Left lung (tissue), 10 donors: Measurements from ENCODE around the gene EPS8. TPM values are rescaled to one million over a fixed set of nuclear protein-coding genes. Genes with fewer than 3 reads are reported as not detected.

Source experiments
- ATAC-seq: fragments of 200-7000 bp; cut with Tn5 transposase; one replicate; pipeline ENCODE4 v1.9.1; 2020; ENCODE audit warnings: moderate library complexity
- DNase-seq, 4 donors: peaks; one replicate each; pipeline ENCODE4 v3.0.0-alpha.2; 2013 to 2020
- H3K27ac ChIP-seq, 2 donors: fragments of 200-600 bp; sonication (generic) in 1 of 2; one replicate each; pipeline versions ENCODE4 v1.5.0 to v1.8.0; 2020 to 2021
- H3K27me3 ChIP-seq, 2 donors: fragments of 200-600 bp; sonication (generic) in 1 of 2; one replicate each; pipeline versions ENCODE4 v1.5.0 to v1.8.0; 2020 to 2021
- H3K36me3 ChIP-seq, 2 donors: fragments of 200-600 bp; sonication (generic) in 1 of 2; one replicate each; pipeline versions ENCODE4 v1.5.0 to v1.8.0; 2020 to 2021
- H3K4me1 ChIP-seq, 2 donors: fragments of 200-600 bp; one replicate each; pipeline ENCODE4 v1.8.0; 2021
- H3K4me3 ChIP-seq, 2 donors: fragments of 200-600 bp; sonication (generic) in 1 of 2; one replicate each; pipeline versions ENCODE4 v1.5.0 to v1.8.0; 2020 to 2021; ENCODE audit warnings: mild to moderate bottlenecking in 1 of 2
- H3K9me3 ChIP-seq, 2 donors: fragments of 200-600 bp; sonication (generic) in 1 of 2; one replicate each; pipeline versions ENCODE4 v1.5.0 to v1.8.0; 2020 to 2021
- CTCF ChIP-seq, 2 donors: fragments of 200-600 bp; sonication (generic) in 1 of 2; IDR thresholded peaks; one replicate each; pipeline versions ENCODE4 v1.5.0 to v1.8.0; 2021; ENCODE audit warnings: antibody characterized with exemption in 2 of 2
- intact Hi-C, 2 donors: fragments of 100-400 bp; cut with DNase I; formaldehyde crosslinking; loops; one replicate each; pipeline versions ENCODE4 v1.11.2 to v1.14.2; 2022
- polyA plus RNA-seq, 6 donors: library from polyadenylated mRNA; unstranded; fragments of 120-200 nt; gene quantifications; one replicate each; pipeline ENCODE4 v1.2.1, GENCODE V29; 2013; ENCODE audit not compliant: insufficient read length in 6 of 6
- total RNA-seq, 2 donors: library from RNA; stranded (reverse); fragmentation: NEBNext Ultra II Directional; extraction: Animal tissue kit (Norgen Biotek cat#: 25700); gene quantifications; one replicate each; pipeline ENCODE4 v1.2.1, GENCODE V29; 2021
- donor health status: DM: no; HTN: yes; CAD: no.
- donor health status: DM: no; HTN: no; CAD: no.

Gene EPS8
- total and polyA plus RNA-seq, 8 donors: 29.0 to 64.8 (median 42.6) TPM

- H3K4me3 ChIP-seq: no peak overlapping the region
- TF ChIP-seq CTCF (IDR thresholded peaks at IDR 0.05): no peak
- intact Hi-C loops: no loop called here
- DNase-seq: no peak
- H3K36me3 ChIP-seq: no peaks in the 10 kb centered on the region
- no peak overlapping the region for H3K27ac ChIP-seq
- no peaks in the 10 kb centered on the region for H3K9me3 ChIP-seq
- no peaks in the 10 kb centered on the region for H3K27me3 ChIP-seq
- peaks cover 4 to 5% of the 10 kb centered on the region in 2 donors for H3K4me1 ChIP-seq
- ATAC-seq: no peak
Measured at GRCh38 chr12:15708396-15709076, 80.7 kb downstream of the EPS8 start.

GRCh38 chr12:15707516-15708199, 81.5 kb downstream of the EPS8 start:
- Histone ChIP-seq H3K4me3 (no peak overlapping the region), H3K36me3 (no peaks in the 10 kb centered on the region), H3K27me3 (no peaks in the 10 kb centered on the region), H3K9me3 (no peaks in the 10 kb centered on the region), H3K4me1 (peaks cover under 1 to 4% of the 10 kb centered on the region in 2 donors), H3K27ac (no peak overlapping the region)
- intact Hi-C loops: no loop called here
- no peak for TF ChIP-seq CTCF (IDR thresholded peaks at IDR 0.05)
- no peak for DNase-seq
- no peak for ATAC-seq

GRCh38 chr12:15706010-15706676, 83.0 kb downstream of the EPS8 start:
- Histone ChIP-seq H3K4me1 (peaks cover 14 to 15% of the 10 kb centered on the region in 2 donors), H3K9me3 (no peaks in the 10 kb centered on the region), H3K27ac (no peak overlapping the region), H3K36me3 (no peaks in the 10 kb centered on the region), H3K27me3 (no peaks in the 10 kb centered on the region), H3K4me3 (no peak overlapping the region)
- ATAC-seq: peak; percentile 50
- no peak for TF ChIP-seq CTCF (IDR thresholded peaks at IDR 0.05)
- peak in 2 of 4 donors; percentile 37 to 41 for DNase-seq
- intact Hi-C loops: no loop called here

GRCh38 chr12:15705606-15706005, 83.6 kb downstream of the EPS8 start:
- ATAC-seq (no peak), DNase-seq (no peak)
- peaks cover 15 to 19% of the 10 kb centered on the region in 2 donors for H3K4me1 ChIP-seq
- no peak for TF ChIP-seq CTCF (IDR thresholded peaks at IDR 0.05)
- no peaks in the 10 kb centered on the region for H3K36me3 ChIP-seq
- intact Hi-C loops: no loop called here
- H3K27ac ChIP-seq: no peak overlapping the region
- H3K27me3 ChIP-seq: no peaks in the 10 kb centered on the region
- H3K4me3 ChIP-seq: no peak overlapping the region
- no peaks in the 10 kb centered on the region for H3K9me3 ChIP-seq

GRCh38 chr12:15702276-15702675, 86.9 kb downstream of the EPS8 start:
- Histone ChIP-seq H3K27me3 (no peaks in the 10 kb centered on the region), H3K4me3 (no peak overlapping the region), H3K36me3 (no peaks in the 10 kb centered on the region), H3K9me3 (no peaks in the 10 kb centered on the region), H3K27ac (peak overlapping the region; percentile 74 to 82), H3K4me1 (peaks cover 24 to 53% of the 10 kb centered on the region in 2 donors)
- no peak for ATAC-seq
- intact Hi-C loops: no loop called here
- no peak for TF ChIP-seq CTCF (IDR thresholded peaks at IDR 0.05)
- no peak for DNase-seq
